NT2/D1 (cell line): ENCODE measurements around the gene KCNJ9.

ENCODE experiments used
- SUZ12 ChIP-seq: IDR thresholded peaks from 2 replicates; pipeline ENCODE4 v1.6.1; 2011; ENCODE audit not compliant: insufficient read length, insufficient read depth; ENCODE audit errors: extremely low read depth
- YY1 ChIP-seq: IDR thresholded peaks from 2 replicates; pipeline ENCODE4 v1.6.1; 2011; ENCODE audit not compliant: insufficient read length, insufficient read depth

- TF ChIP-seq SUZ12: no peak
- TF ChIP-seq YY1: no peak
Measured at GRCh38 chr1:160069460-160070231, 11.7 kb upstream of the KCNJ9 start, which contains the start of gene KCNJ10.
